Right lobe of liver (tissue), 4 donors: ENCODE measurements around the gene TREML1.

Source experiments
- CTCF ChIP-seq, 4 donors: fragments of 200-600 bp in 3 of 4; fragments of 450-650 bp in 1 of 4; IDR thresholded peaks; one replicate each; pipeline versions ENCODE4 v1.5.1 to v1.8.0; 2016 to 2022; ENCODE audit warnings: antibody characterized with exemption in 4 of 4, mild to moderate bottlenecking in 2 of 4
- POLR2A ChIP-seq: fragments of 450-650 bp; IDR thresholded peaks from one replicate; pipeline ENCODE4 v1.6.1; 2017; ENCODE audit warnings: antibody characterized with exemption, mild to moderate bottlenecking
- donor health status: DM: no; HTN: no; CAD: no.
- donor health status: DM: no; HTN: no; CAD: no.
- donor health status: DM: no; HTN: yes; CAD: no.

GRCh38 chr6:41177287-41177686, 23.1 kb upstream of the TREML1 start:
- TF ChIP-seq CTCF (IDR thresholded peaks at IDR 0.05) (no peak), POLR2A (no peak)
